T-helper 2 cell treated with Interferon-gamma antibody and Interleukin-4, amounts not matched to agents 100 ng/mL and 5 ng/mL, for 36 hours (primary cell): Measurements from ENCODE around the gene MXD4. TPM values are rescaled to one million over a fixed set of nuclear protein-coding genes. Genes with fewer than 3 reads are reported as not detected.

ENCODE experiments used
- intact Hi-C: fragments of 100-400 bp; cut with micrococcal nuclease; formaldehyde crosslinking; loops from one replicate; pipeline ENCODE4 v1.15.1; 2023
- total RNA-seq: library from RNA; stranded (reverse); gene quantifications from 2 replicates; pipeline ENCODE4 v1.2.3, GENCODE V29; 2022

Gene MXD4
- total RNA-seq, 1 donor from 2014 or later, result 15.8 TPM

- intact Hi-C loops, result no loop called here
Observed at GRCh38 chr4:2265113-2266110, 3.5 kb upstream of the MXD4 start.

GRCh38 chr4:2264481-2265041 lies 2.7 kb upstream of the MXD4 start:
- intact Hi-C loops, result loop anchor here (5.0 kb wide), 1 partner anchor 273 kb away; the partner anchor contains the start of gene FAM193A

GRCh38 chr4:2263926-2264321 lies 2.0 kb upstream of the MXD4 start:
- intact Hi-C loops, result loop anchor here (2.0 to 5.0 kb wide), 2 partner anchors 273 to 551 kb away; partner anchors contain the start of genes FAM193A and SLBP

GRCh38 chr4:2262944-2263250 lies 988 bp upstream of the MXD4 start:
- intact Hi-C loops, result loop anchor here (1.0 to 5.0 kb wide), 9 partner anchors 19 to 550 kb away; partner anchors contain the start of genes CFAP99, FAM193A, HAUS3 and POLN

- intact Hi-C loops, result loop anchor here (1.0 to 5.0 kb wide), 9 partner anchors 20 to 550 kb away; partner anchors contain the start of genes CFAP99, FAM193A, HAUS3 and POLN
Observed at GRCh38 chr4:2262145-2262943, 435 bp upstream of the MXD4 start.

- intact Hi-C loops, result loop anchor here (5.0 kb wide), 1 partner anchor 276 kb away; the partner anchor contains the start of gene FAM193A
Observed at GRCh38 chr4:2261110-2261852, 628 bp downstream of the MXD4 start.

GRCh38 chr4:2260344-2261109 lies 1.4 kb downstream of the MXD4 start:
- intact Hi-C loops, result loop anchor here (5.0 kb wide), 1 partner anchor 277 kb away; the partner anchor contains the start of gene FAM193A

GRCh38 chr4:2259541-2260343 lies 2.2 kb downstream of the MXD4 start:
- intact Hi-C loops, result loop anchor here (5.0 kb wide), 1 partner anchor 278 kb away; the partner anchor contains the start of gene FAM193A

- intact Hi-C loops, result no loop called here
Observed at GRCh38 chr4:2259036-2259540, 2.8 kb downstream of the MXD4 start.

- intact Hi-C loops, result no loop called here
Observed at GRCh38 chr4:2258091-2259035, 3.5 kb downstream of the MXD4 start.

GRCh38 chr4:2257361-2258081 lies 4.4 kb downstream of the MXD4 start:
- intact Hi-C loops, result no loop called here

GRCh38 chr4:2256781-2257191 lies 5.1 kb downstream of the MXD4 start:
- intact Hi-C loops, result no loop called here

- intact Hi-C loops, result no loop called here
Observed at GRCh38 chr4:2256156-2256731, 5.7 kb downstream of the MXD4 start.

- intact Hi-C loops, result no loop called here
Observed at GRCh38 chr4:2255501-2256155, 6.3 kb downstream of the MXD4 start.

GRCh38 chr4:2254665-2255500 lies 7.0 kb downstream of the MXD4 start:
- intact Hi-C loops, result no loop called here
